GM13976 (cell line): ENCODE results near the gene GANAB.
"Not testable (repeated sequence)": the region's sequence is repeated elsewhere in the genome, so short reads cannot be mapped to it uniquely, and the experiment has no call there.

Experiments
- DNase-seq: peaks from one replicate; pipeline ENCODE4 v3.0.0; 2012; ENCODE audit warnings: low spot score
- CTCF ChIP-seq: IDR thresholded peaks from 2 replicates; pipeline ENCODE4 v1.5.1; 2012; ENCODE audit warnings: borderline replicate concordance, mild to moderate bottlenecking; ENCODE audit not compliant: insufficient read depth; ENCODE audit errors: extremely low read depth, missing control alignments, control extremely low read depth
- in situ Hi-C: fragments of 300-500 bp; cut with MboI; formaldehyde crosslinking; loops from one replicate; pipeline ENCODE4 v1.12.0; 2022; ENCODE audit warnings: low sequenced_read_pairs, mixed read lengths, inconsistent platforms; ENCODE audit not compliant: unreplicated experiment

GANAB gene

GRCh38 chr11:62645946-62646824 is at the start of gene GANAB:
GANAB (minus strand) TSS chr11:62646613; CDS start chr11:62646599, 14 bp downstream.
- no peak for TF ChIP-seq CTCF
- peak; percentile 100 for DNase-seq
- in situ Hi-C loops = no loop called here

- peak; percentile 84 for DNase-seq
- peak; percentile 88 for TF ChIP-seq CTCF
- in situ Hi-C loops = loop anchor here (10.0 kb wide), 1 partner anchor 290 kb away; no protein-coding TSS in a partner anchor
Measured at GRCh38 chr11:62694455-62695167, 48.2 kb upstream of the GANAB start.

- in situ Hi-C loops = loop anchor here (10.0 kb wide), 1 partner anchor 289 kb away; no protein-coding TSS in a partner anchor
- DNase-seq = not testable (repeated sequence)
Measured at GRCh38 chr11:62693624-62694023, 47.2 kb upstream of the GANAB start.

- in situ Hi-C loops = loop anchor here (10.0 kb wide), 1 partner anchor 285 kb away; no protein-coding TSS in a partner anchor
- no peak for TF ChIP-seq CTCF
- DNase-seq = no peak
Measured at GRCh38 chr11:62689421-62690183, 43.2 kb upstream of the GANAB start, which contains the start of gene LRRN4CL. LRRN4CL (minus strand) TSS chr11:62689530; CDS start chr11:62688508, 1,022 bp downstream.

GRCh38 chr11:62688491-62688890 is 42.1 kb upstream of the GANAB start:
- TF ChIP-seq CTCF = no peak
- in situ Hi-C loops = no loop called here
- no peak for DNase-seq

GRCh38 chr11:62687508-62688396 is 41.3 kb upstream of the GANAB start:
- DNase-seq = no peak
- no peak for TF ChIP-seq CTCF
- in situ Hi-C loops = no loop called here
